ENCODE measurements around the gene MED14.
A peak's percentile ranks its signal among the peaks of the same experiment; 100 is the strongest.
"Not testable (repeated sequence)": the region's sequence is repeated elsewhere in the genome, so short reads cannot be mapped to it uniquely, and the experiment has no call there.

The MED14 gene

GRCh38 chrX:40735325-40736169, at the start of gene MED14:
MED14 (minus strand) TSS chrX:40735542; CDS start chrX:40735412, 130 bp downstream.
- in situ Hi-C loops (cut with MboI; ENCODE audit: low pct_unique_long_range_greater_than_20kb, low sequenced_read_pairs, unreplicated experiment) = no loop called here
- peak; percentile 88 for DNase-seq (ENCODE audit: low spot score)
- peak; percentile 44 for TF ChIP-seq CTCF (IDR thresholded peaks at IDR 0.05; ENCODE audit: extremely low read depth, insufficient read depth, missing control alignments)

- TF ChIP-seq CTCF (IDR thresholded peaks at IDR 0.05; ENCODE audit: extremely low read depth, insufficient read depth, missing control alignments) = no peak
- in situ Hi-C loops (cut with MboI; ENCODE audit: low pct_unique_long_range_greater_than_20kb, low sequenced_read_pairs, unreplicated experiment) = loop anchor here (10.0 kb wide), 1 partner anchor 130 kb away; no protein-coding TSS in a partner anchor
- no peak for DNase-seq (ENCODE audit: low spot score)
Observed at GRCh38 chrX:40784516-40785151, 49.3 kb upstream of the MED14 start.

GRCh38 chrX:40782644-40783259, 47.4 kb upstream of the MED14 start:
- DNase-seq (ENCODE audit: low spot score) = not testable (repeated sequence)
- in situ Hi-C loops (cut with MboI; ENCODE audit: low pct_unique_long_range_greater_than_20kb, low sequenced_read_pairs, unreplicated experiment) = loop anchor here (10.0 kb wide), 1 partner anchor 128 kb away; no protein-coding TSS in a partner anchor

- no peak for TF ChIP-seq CTCF (IDR thresholded peaks at IDR 0.05; ENCODE audit: extremely low read depth, insufficient read depth, missing control alignments)
- in situ Hi-C loops (cut with MboI; ENCODE audit: low pct_unique_long_range_greater_than_20kb, low sequenced_read_pairs, unreplicated experiment) = loop anchor here (10.0 kb wide), 1 partner anchor 126 kb away; no protein-coding TSS in a partner anchor
- no peak for DNase-seq (ENCODE audit: low spot score)
Observed at GRCh38 chrX:40780951-40781350, 45.6 kb upstream of the MED14 start.

- in situ Hi-C loops (cut with MboI; ENCODE audit: low pct_unique_long_range_greater_than_20kb, low sequenced_read_pairs, unreplicated experiment) = loop anchor here (10.0 kb wide), 1 partner anchor 125 kb away; no protein-coding TSS in a partner anchor
- TF ChIP-seq CTCF (IDR thresholded peaks at IDR 0.05; ENCODE audit: extremely low read depth, insufficient read depth, missing control alignments) = no peak
- no peak for DNase-seq (ENCODE audit: low spot score)
Observed at GRCh38 chrX:40780082-40780481, 44.7 kb upstream of the MED14 start.

GRCh38 chrX:40778861-40779575, 43.7 kb upstream of the MED14 start:
- no peak for TF ChIP-seq CTCF (IDR thresholded peaks at IDR 0.05; ENCODE audit: extremely low read depth, insufficient read depth, missing control alignments)
- in situ Hi-C loops (cut with MboI; ENCODE audit: low pct_unique_long_range_greater_than_20kb, low sequenced_read_pairs, unreplicated experiment) = no loop called here
- DNase-seq (ENCODE audit: low spot score) = no peak
